ENCODE measurements around the gene ECSCR. TPM values are rescaled to one million over a fixed set of nuclear protein-coding genes. Genes with fewer than 3 reads are reported as not detected.
"Not testable (repeated sequence)": the region's sequence is repeated elsewhere in the genome, so short reads cannot be mapped to it uniquely, and the experiment has no call there.

Gene ECSCR
- total RNA-seq, 1 donor from 2014 or later: 37.1 TPM

GRCh38 chr5:139482050-139482889, 19.7 kb upstream of the ECSCR start, which contains the start of gene STING1:
Gene STING1 (minus strand): TSS chr5:139482758. CDS start chr5:139481704, 1,054 bp downstream.
- peaks cover 0 to 16% of the 10 kb centered on the region in 2 donors for H3K36me3 ChIP-seq
- no peaks in the 10 kb centered on the region for H3K9me3 ChIP-seq
- H3K4me1 ChIP-seq: peaks cover 35% of the 10 kb centered on the region
- DNase-seq (ENCODE audit: extremely low spot score in 2 of 2): no peak
- peak; percentile 9 to 76 for TF ChIP-seq POLR2AphosphoS5 (IDR thresholded peaks at IDR 0.05; ENCODE audit: insufficient read depth in 1 of 2, low read depth in 1 of 2)
- peak in 1 of 2 donors; percentile 37 for TF ChIP-seq POLR2A (IDR thresholded peaks at IDR 0.05)
- TF ChIP-seq CTCF (IDR thresholded peaks at IDR 0.05): no peak
- peak within 1 kb of the TSS; percentile 98 for H3K27ac ChIP-seq
- H3K4me3 ChIP-seq: peak within 1 kb of the TSS; percentile 45 to 60
- H3K27me3 ChIP-seq: no peaks in the 10 kb centered on the region
- intact Hi-C loops (cut with DNase I): no loop called here

- Histone ChIP-seq H3K36me3 (peaks cover 0 to 23% of the 10 kb centered on the region in 2 donors), H3K4me3 (peak overlapping the region; percentile 45 to 60), H3K27ac (peak overlapping the region; percentile 98), H3K4me1 (peaks cover 35% of the 10 kb centered on the region), H3K27me3 (no peaks in the 10 kb centered on the region), H3K9me3 (no peaks in the 10 kb centered on the region)
- TF ChIP-seq POLR2AphosphoS5 (IDR thresholded peaks at IDR 0.05; ENCODE audit: insufficient read depth in 1 of 2, low read depth in 1 of 2) (no peak), CTCF (IDR thresholded peaks at IDR 0.05) (peak in 1 of 3 experiments; percentile 11), POLR2A (IDR thresholded peaks at IDR 0.05) (no peak)
- intact Hi-C loops (cut with DNase I): no loop called here
- no peak for DNase-seq (ENCODE audit: extremely low spot score in 2 of 2)
Measured at GRCh38 chr5:139481580-139482049, 19.1 kb upstream of the ECSCR start.

GRCh38 chr5:139481122-139481533, 18.6 kb upstream of the ECSCR start:
- no peak for DNase-seq (ENCODE audit: extremely low spot score in 2 of 2)
- TF ChIP-seq POLR2A (IDR thresholded peaks at IDR 0.05) (no peak), CTCF (IDR thresholded peaks at IDR 0.05) (no peak), POLR2AphosphoS5 (IDR thresholded peaks at IDR 0.05; ENCODE audit: insufficient read depth in 1 of 2, low read depth in 1 of 2) (no peak)
- Histone ChIP-seq H3K4me3 (peak overlapping the region; percentile 45 to 60), H3K36me3 (peaks cover 0 to 28% of the 10 kb centered on the region in 2 donors), H3K4me1 (peaks cover 35% of the 10 kb centered on the region), H3K9me3 (no peaks in the 10 kb centered on the region), H3K27ac (peak overlapping the region; percentile 98), H3K27me3 (no peaks in the 10 kb centered on the region)
- intact Hi-C loops (cut with DNase I): no loop called here

- intact Hi-C loops (cut with DNase I); H3K27me3 ChIP-seq; H3K4me3 ChIP-seq; DNase-seq (ENCODE audit: extremely low spot score in 2 of 2); H3K9me3 ChIP-seq: not testable (repeated sequence)
- Histone ChIP-seq H3K27ac (peak overlapping the region; percentile 98), H3K4me1 (peaks cover 43% of the 10 kb centered on the region), H3K36me3 (peaks cover 0 to 33% of the 10 kb centered on the region in 2 donors)
Measured at GRCh38 chr5:139479729-139480128, 17.2 kb upstream of the ECSCR start.

GRCh38 chr5:139478657-139479423, 16.3 kb upstream of the ECSCR start:
- DNase-seq (ENCODE audit: extremely low spot score in 2 of 2); H3K9me3 ChIP-seq; intact Hi-C loops (cut with DNase I); H3K4me3 ChIP-seq; H3K27me3 ChIP-seq: not testable (repeated sequence)
- H3K27ac ChIP-seq: peak overlapping the region; percentile 15
- H3K4me1 ChIP-seq: peaks cover 52% of the 10 kb centered on the region
- H3K36me3 ChIP-seq: peaks cover 0 to 33% of the 10 kb centered on the region in 2 donors

All from vagina (tissue), 2 donors.